Activated CD8-positive, alpha-beta memory T cell treated with anti-CD3 and anti-CD28 coated beads for 24 hours (primary cell): ENCODE measurements around the gene ADPRH.

ENCODE experiments used
- DNase-seq: peaks from one replicate; pipeline ENCODE4 v3.0.0-alpha.2; 2020

Gene ADPRH

GRCh38 chr3:119631516-119631915 lies 52.2 kb downstream of the ADPRH start:
- no peak for DNase-seq

DNA sequence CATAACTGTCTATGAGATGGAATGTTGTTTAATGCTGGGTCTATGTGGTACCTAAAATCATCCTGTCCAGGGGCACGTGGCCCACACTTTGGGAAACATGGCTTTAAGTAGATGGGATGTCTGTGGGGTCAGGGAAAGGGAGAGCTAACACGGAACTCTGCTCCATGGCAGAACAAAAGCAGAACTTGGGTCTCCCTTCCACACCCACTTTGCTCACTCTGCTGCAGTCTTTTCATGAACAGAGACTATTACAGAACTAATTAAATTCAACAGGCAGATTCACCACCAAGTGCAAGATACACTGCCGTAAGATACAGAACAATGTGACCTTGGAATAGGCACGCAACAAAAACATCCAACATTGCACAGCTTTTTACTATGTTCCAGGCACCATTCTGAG lies 52.9 kb downstream of the ADPRH start:
- no peak for DNase-seq

DNA sequence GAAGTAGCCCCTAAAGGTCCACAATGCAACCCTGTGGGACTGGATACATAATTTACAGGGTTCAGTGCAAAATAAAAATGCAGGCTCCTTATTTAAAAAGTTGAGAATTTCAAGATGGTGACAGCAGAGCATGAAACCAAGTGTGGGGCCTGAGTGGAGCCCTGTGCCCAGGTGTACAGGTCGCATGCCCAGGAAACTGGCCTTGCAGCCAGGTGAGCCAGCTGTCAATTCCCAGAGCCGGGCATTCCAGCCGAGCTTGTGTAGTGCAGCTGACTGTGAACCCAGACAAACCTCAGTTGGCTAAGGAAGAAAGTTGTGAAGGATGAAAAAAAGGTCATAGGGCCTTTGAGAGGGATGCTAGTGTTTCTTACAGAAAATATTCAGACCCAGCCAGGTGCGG lies 53.5 kb downstream of the ADPRH start:
- no peak for DNase-seq

GRCh38 chr3:119635719-119636118 lies 56.4 kb downstream of the ADPRH start:
- DNase-seq: no peak

DNA sequence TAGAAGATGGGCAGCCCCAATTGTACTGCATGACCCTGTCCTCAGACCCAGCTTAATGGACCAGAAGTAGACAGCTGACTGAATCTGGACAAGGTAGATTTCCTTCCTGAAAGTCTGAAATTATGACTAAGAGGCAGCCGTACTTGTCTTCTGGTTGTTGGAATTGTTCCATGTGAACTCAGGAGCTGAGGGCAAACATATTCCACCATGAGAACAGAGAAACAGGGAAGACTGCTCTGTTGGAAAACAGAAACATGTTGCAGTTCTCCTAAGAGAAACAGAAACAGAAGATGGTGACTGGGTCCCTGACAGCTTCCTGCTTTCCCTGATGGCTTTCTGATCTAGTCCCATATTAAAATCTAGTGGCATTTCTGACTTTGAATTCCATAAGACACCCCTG lies 57.0 kb downstream of the ADPRH start:
- DNase-seq: no peak

GRCh38 chr3:119636891-119637611 lies 57.8 kb downstream of the ADPRH start:
- no peak for DNase-seq

DNA sequence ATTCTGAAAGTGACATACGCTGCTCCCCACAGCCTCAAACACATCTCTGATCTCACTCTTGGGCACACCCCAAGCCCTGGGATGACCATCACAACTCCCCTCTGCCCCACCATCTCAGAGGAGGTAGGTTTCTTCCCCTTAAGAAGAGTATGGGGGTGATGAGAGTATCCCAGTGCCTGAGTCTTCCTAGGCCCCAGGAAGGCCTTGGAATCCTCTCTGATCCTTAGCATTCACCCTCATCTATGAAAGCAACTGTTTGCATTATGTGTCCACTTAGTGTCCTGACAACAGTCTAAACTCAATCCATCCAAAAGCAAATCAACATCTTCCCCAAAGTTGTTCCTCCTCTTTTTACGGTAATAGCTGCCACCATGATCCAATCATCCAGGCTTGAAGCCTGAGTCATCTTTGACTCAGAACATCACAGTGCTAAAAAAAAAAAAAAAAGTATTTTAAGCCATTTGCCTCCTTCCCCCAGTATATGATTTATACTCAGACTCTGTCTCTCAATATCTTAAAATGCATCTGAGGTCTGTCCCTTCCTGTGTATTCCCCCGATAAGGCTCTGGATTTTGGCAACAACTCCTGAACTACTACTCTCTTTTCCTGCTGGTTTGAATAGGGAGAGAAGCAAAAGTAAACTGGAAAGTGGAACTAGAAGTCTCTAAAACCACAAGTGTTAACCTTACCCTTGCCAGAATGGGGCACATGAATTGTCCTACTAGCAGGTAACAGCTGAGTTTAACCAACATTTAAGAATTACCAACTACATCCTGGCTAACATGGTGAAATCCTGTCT lies 58.6 kb downstream of the ADPRH start:
- DNase-seq: no peak
